GM21825 (cell line): ENCODE data around the gene C3orf52.

Experiments
- ATAC-seq: cut with Tn5 transposase; IDR thresholded peaks from one replicate; pipeline ENCODE4 v1.9.1; 2021; ENCODE audit warnings: mild to moderate bottlenecking, moderate library complexity; ENCODE audit not compliant: unreplicated experiment

The C3orf52 gene

DNA sequence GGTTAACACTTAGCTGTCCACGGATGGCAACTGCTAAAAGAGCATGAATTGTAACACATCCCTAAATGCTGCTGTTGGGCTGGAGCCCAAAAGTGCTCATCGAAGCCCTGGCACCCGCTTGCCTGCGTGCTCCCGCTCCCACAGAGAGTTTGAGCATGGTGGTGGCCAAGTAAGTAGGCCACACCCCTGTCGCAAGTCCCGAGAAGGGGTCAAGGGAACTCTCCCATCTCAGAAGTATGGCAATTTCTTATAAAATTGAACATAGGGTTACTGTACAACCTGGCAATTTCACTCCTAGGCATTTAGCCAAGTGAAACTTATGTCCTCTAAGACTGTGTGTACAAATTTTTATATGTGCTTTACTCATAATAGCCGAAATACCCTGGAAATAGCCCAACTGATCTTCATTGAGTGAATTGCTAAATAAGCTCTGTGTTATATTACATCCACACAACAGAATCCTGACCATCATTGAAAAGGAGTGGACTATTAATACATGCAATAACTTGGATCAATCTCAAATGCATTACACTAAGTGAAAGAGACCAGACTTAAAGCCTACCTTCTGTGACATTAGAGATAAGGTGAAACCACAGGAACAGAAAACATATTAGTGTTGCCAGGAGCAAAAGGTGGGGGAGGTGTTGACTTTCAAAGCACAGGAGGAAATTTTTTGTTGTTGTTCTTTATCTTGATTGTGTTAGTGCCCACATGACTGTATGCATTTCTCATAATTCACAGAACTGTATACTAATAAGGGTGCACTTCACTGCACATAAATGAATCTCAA, 48.3 kb downstream of the C3orf52 start:
- ATAC-seq = no peak

DNA sequence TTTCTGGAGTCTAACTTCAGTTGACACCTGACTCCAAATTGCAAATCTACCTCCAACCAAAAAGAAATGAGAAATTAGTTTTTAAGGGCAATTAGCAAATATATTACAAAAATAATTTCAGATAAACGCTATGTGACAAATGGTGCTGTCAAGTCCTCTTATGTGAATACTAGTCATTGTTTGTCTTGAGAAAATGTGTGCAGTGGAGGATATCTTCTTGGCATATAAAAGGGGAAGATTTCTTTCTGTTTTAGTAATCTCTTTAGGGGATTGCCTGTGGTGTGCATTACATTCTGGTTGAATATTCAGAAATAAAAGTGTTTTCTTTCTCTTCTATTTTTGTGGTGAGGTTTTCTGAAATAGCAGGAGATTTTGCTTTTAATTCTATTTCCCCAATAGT, 49.9 kb downstream of the C3orf52 start:
- no peak for ATAC-seq

DNA sequence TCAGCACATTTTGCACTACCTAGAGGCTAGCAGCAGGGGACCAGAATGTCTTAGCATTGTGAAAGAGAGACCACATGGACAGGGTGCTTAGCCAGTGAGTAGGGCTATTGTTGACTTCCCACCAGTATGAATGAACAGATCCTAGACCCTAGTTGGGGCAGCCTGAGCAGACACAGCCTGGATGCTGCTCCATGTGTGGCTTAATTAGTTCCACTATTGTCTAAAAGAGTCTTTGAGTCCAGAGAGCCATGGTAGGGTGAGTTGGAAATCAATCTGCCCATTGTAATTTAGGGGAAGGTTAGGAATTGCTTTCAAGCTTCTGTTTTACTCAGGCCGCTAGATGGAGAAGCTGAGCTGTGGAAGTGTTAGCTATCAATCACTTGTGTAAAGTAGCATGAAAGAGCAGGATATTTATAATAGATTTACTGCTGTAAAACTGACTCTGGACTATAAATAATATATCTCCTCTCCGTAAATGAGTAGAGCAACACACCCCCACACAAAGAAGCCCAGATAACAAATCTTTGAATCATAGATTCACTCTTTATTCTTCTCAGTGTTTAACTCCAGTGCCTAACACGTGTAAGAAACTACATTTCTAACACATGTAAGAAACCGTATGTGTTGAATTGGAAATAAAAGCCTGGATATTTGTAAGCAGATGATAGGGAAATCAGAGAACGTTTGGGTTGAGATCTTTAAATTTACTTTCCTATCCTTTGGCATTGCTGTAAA, 50.9 kb downstream of the C3orf52 start:
- no peak for ATAC-seq

DNA sequence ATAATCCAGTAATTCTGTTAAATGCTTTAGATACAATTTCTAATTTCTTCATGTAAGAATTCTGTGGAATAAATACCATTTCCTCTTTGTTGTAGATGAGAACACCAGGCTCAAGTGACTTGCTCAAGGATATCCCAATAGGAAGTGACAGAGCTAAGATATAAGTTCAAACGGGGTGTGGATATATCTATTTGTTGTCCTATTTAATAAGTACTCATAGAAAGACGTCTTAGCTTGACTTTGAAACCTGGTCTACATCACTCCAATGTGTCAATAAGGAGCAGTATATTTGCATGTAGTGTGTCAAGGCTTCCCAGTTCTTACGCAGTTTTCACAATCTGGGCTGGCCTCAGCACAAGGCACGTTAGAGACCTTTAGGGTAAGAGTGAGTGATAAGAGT, 51.6 kb downstream of the C3orf52 start:
- ATAC-seq = no peak

DNA sequence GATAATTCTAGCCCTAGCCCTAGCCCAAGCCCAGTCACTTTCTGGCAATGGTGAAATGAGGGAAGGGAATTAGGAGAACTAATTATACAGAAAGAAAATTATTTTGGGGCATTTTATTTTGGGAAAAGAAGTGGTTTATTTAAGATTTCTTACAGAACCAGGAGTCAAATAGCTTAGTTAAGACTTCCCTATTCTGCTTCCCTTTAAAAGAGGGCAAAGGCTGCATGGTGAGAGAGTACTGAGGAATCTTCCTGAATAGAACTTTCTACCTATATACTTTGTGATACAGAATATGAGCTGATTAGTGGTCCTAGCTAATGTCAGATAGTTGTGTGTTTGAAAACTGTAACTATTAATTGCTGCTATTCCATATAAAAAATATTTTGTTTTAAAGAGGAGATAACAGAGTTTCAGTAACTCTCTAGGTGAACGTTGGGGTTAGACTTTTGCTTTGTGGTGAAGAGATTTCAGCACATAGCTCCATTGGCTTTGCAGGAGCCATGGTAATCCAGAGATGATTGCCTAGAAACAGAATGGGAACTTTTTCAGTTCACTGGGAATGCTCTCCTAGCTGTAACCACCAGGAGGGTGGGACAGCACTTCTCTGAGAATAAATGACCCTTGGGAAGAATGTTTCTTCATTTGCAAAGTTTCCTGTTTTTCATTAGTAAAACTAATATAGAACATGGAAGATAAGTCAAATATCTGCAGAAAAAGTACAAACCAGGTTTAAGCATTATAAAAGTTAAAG, 52.2 kb downstream of the C3orf52 start:
- ATAC-seq = no peak

DNA sequence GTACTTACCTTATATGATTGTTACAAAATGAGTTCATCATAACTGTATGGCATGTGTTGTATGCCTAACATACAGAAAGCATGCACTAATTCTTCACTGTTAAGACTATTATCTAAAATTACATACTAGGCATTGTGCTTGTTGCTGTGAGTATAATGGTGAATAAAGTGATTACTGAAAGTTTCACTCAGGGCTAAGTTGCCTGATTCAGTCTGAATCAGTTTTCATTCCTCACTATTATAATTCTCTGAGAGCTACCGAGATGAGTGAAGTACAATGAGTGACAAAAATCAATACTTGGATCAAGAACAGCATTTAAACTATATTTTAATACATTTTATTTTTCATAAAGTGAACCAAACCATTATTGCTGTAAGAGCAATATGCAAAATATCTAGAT, 54.4 kb downstream of the C3orf52 start:
- ATAC-seq = no peak

DNA sequence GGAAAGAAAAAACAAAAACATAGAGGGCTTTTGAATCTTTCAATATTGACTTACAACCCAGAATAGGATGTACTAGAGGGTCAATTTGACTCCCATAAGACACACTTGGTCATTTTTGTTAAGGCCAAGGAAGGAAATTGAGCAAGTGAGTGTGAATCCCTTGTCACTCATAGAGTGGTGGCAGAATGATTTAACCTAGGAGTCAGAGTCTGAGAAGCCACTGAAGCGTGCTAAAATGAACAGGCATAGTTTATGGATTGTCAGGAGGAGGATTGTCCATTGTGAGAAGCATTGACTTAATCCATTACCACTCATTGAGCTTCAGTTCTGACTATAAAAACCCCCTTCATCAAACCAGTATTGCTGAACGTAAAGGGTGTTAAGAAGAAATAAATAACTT, 55.1 kb downstream of the C3orf52 start:
- no peak for ATAC-seq

DNA sequence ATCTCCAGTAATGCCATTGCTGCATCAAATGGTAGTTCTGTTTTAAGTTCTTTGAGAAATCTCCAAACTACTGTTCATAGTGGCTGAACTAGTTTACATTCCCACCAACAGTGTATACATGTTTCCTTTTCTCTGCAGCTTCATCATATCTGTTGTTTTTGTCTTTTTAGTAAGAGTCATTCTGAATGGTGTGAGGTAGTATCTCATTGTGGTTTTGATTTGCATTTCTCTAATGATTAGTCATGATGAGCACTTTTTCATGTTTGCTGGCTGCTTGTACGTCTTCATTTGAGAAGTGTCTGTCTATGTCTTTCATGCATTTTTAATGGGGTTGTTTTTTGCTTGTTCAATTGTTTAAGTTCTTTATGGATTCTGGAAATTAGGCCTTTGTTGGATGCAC, 57.1 kb downstream of the C3orf52 start:
- no peak for ATAC-seq

DNA sequence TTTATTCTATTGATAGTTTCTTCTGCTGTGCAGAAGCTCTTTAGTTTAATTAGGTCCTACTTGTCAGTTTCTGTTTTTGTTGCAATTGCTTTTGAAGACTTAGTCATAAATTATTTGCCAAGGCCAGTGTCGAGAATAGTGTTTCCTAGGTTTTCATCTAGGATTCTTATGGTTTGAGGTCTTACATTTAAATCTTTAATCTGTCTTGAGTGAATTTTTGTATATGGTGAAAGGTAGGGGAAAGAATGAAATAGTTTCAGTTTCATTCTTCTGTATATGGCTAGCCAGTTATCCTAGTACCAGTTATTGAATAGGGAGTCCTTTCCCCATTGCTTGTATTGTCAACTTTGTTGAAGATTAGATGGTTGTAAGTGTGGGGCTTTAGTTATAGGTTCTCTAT, 57.5 kb downstream of the C3orf52 start:
- no peak for ATAC-seq

DNA sequence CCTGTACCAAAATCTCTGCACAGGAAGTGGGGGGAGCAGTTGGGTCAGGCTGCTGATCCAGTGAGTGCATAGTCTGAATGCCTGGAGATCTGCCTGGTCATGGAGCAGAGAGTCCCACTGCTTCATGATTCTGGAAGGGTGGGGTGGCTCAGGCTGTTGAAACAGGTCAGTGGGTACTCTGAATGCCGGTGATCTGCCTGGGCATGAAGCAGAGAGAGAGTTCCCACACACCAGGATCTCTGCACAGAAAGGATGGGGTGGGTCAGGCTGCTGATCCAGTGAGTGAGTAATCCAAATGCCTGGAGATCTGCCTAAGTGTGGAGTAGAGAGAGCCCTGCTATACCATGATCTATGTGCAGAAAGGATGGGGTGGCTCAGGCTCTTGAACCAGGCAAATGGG, 62.9 kb downstream of the C3orf52 start:
- no peak for ATAC-seq

DNA sequence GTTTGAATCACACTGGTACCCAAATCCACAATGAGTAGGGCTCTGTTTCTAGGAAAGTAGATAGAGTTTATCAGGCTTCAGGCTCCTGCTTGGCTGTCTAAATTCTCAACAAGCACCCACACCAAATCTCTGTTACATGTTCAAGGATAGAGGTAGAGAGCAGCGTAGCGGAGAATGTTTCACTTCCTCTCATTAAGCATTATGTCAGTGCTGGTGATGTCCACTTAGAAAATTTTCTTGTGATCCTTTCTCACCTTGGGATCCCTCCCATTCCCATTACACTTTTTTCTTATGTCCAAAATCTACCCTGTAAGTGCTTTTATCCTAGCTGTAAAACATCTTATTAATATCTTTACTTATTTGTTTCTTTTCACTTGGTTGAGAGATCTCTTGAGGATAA, 81.6 kb downstream of the C3orf52 start:
- no peak for ATAC-seq
